HCT116 (cell line): ENCODE measurements around the gene NOC4L. TPM values are rescaled to one million over a fixed set of nuclear protein-coding genes. Genes with fewer than 3 reads are reported as not detected.

Source experiments
- ATAC-seq: fragments of 200-7000 bp; cut with Tn5 transposase; 2 replicates; pipeline ENCODE4 v1.9.1; 2020; ENCODE audit warnings: mild to moderate bottlenecking, moderate library complexity
- BruUV-seq: library from RNA; stranded (reverse); fragments of 400-500 nt; replicated peaks from 2 replicates; lab custom pipeline; 2021; lab: Mats Ljungman, UMichigan
- CTCF ChIA-PET: fragments of 300-600 bp; sonication (Branson Sonifier 250); formaldehyde crosslinking; loops from one replicate; lab custom pipeline; 2021; ENCODE audit warnings: antibody characterized with exemption; lab: Charles Lee
- POLR2A ChIA-PET: fragments of 300-600, 350-600 bp; sonication (Branson Sonifier 250); formaldehyde crosslinking; loops from one replicate; lab custom pipeline; 2021; ENCODE audit warnings: antibody characterized with exemption; lab: Charles Lee
- RAD21 ChIA-PET, 2 experiments: fragments of 300-600 bp; sonication (Branson Sonifier 250); formaldehyde crosslinking; loops; one replicate each; lab custom pipeline; 2023; ENCODE audit warnings: low total read pairs in 2 of 2; ENCODE audit not compliant: uncharacterized antibody in 2 of 2, unreplicated experiment in 2 of 2, low non-redundant PET in 1 of 2; lab: Charles Lee
- DNase-seq: peaks from one replicate; pipeline ENCODE4 v3.0.0-alpha.2; 2010; ENCODE audit warnings: low read depth, low spot score
- H2AFZ ChIP-seq: fragments of 200-600 bp; shearing (Covaris generic), sonication (generic); 2 replicates; pipeline ENCODE4 v1.6.1; 2017; ENCODE audit warnings: low read depth, mixed run types, mixed read lengths, antibody characterized with exemption, low read length; ENCODE audit not compliant: poor library complexity, severe bottlenecking
- H3K27ac ChIP-seq: 2 replicates; pipeline ENCODE4 v1.5.1; 2012; ENCODE audit warnings: low read depth, low read length
- H3K27me3 ChIP-seq: fragments of 200-600 bp; sonication (generic); 2 replicates; pipeline ENCODE4 v1.6.1; 2016; ENCODE audit warnings: mixed run types, low read length, mixed read lengths; ENCODE audit not compliant: insufficient read depth
- H3K36me3 ChIP-seq, 2 experiments: fragments of 200-500 bp in 1 of 2; fragments of 200-600 bp in 1 of 2; sonication (Bioruptor generic) in 1 of 2; sonication (generic) in 1 of 2; 2 replicates each; pipeline versions ENCODE4 v1.5.1 to v1.6.1; 2014 to 2016; ENCODE audit warnings: low read length in 2 of 2, inconsistent platforms in 1 of 2, mixed read lengths in 1 of 2, mixed run types in 1 of 2; ENCODE audit not compliant: insufficient read depth in 2 of 2, control insufficient read depth in 1 of 2
- H3K4me1 ChIP-seq, 2 experiments: fragments of 200-600 bp in 1 of 2; sonication (generic) in 1 of 2; 2 replicates each; pipeline versions ENCODE4 v1.5.1 to v1.6.1; 2012 to 2017; ENCODE audit warnings: low read length in 2 of 2, inconsistent platforms in 1 of 2, mild to moderate bottlenecking in 1 of 2, mixed read lengths in 1 of 2, mixed run types in 1 of 2, moderate library complexity in 1 of 2; ENCODE audit not compliant: insufficient read depth in 2 of 2, control insufficient read depth in 1 of 2
- H3K4me2 ChIP-seq: fragments of 200-600 bp; sonication (generic); 2 replicates; pipeline ENCODE4 v1.6.1; 2017; ENCODE audit warnings: mixed run types, low read length, mixed read lengths
- H3K4me3 ChIP-seq, 2 experiments: fragments of 200-600 bp in 1 of 2; sonication (generic) in 1 of 2; replicated peaks in 1 of 2; 2 replicates each; pipeline ENCODE4 v1.5.1; 2011 to 2016; ENCODE audit warnings: low read length in 2 of 2, control low read depth in 1 of 2, low read depth in 1 of 2, mild to moderate bottlenecking in 1 of 2, mixed read lengths in 1 of 2, mixed run types in 1 of 2
- H3K79me2 ChIP-seq: fragments of 200-600 bp; sonication (generic); 2 replicates; pipeline ENCODE4 v1.6.1; 2017; ENCODE audit warnings: mild to moderate bottlenecking, mixed run types, low read length, moderate library complexity, mixed read lengths; ENCODE audit not compliant: insufficient read depth
- H3K9ac ChIP-seq: fragments of 200-600 bp; sonication (generic); 2 replicates; pipeline ENCODE4 v1.6.1; 2016; ENCODE audit warnings: low read length, mixed read lengths
- H3K9me2 ChIP-seq: fragments of 200-600 bp; sonication (generic), shearing (Covaris generic); 2 replicates; pipeline ENCODE4 v1.6.1; 2017; ENCODE audit warnings: mixed run types, mild to moderate bottlenecking, moderate library complexity; ENCODE audit not compliant: insufficient read depth
- H3K9me3 ChIP-seq, 2 experiments: fragments of 200-500 bp in 1 of 2; fragments of 200-600 bp in 1 of 2; sonication (Bioruptor generic) in 1 of 2; sonication (generic) in 1 of 2; 2 replicates each; pipeline ENCODE4 v1.6.1; 2014 to 2017; ENCODE audit warnings: low read length in 2 of 2, mixed read lengths in 2 of 2, inconsistent platforms in 1 of 2, low read depth in 1 of 2, mild to moderate bottlenecking in 1 of 2, mixed run types in 1 of 2, moderate library complexity in 1 of 2; ENCODE audit not compliant: control insufficient read depth in 1 of 2, insufficient read depth in 1 of 2
- H4K20me1 ChIP-seq: fragments of 200-600 bp; sonication (generic), shearing (Covaris generic); 2 replicates; pipeline ENCODE4 v1.6.1; 2017; ENCODE audit warnings: mixed run types, mild to moderate bottlenecking, moderate library complexity; ENCODE audit not compliant: insufficient read depth
- ATF3 ChIP-seq: IDR thresholded peaks from 2 replicates; pipeline ENCODE4 v1.6.1; 2012
- CBX3 ChIP-seq: IDR thresholded peaks from 2 replicates; pipeline ENCODE4 v1.6.1; 2012; ENCODE audit warnings: low read depth
- CEBPB ChIP-seq: IDR thresholded peaks from 2 replicates; pipeline ENCODE4 v1.6.1; 2012; ENCODE audit warnings: low read depth
- EGR1 ChIP-seq: IDR thresholded peaks from 2 replicates; pipeline ENCODE4 v1.6.1; 2012; ENCODE audit warnings: low read depth
- ELF1 ChIP-seq: IDR thresholded peaks from 2 replicates; pipeline ENCODE4 v1.6.1; 2012; ENCODE audit warnings: low read depth, borderline replicate concordance
- EZH2 ChIP-seq: fragments of 200-600 bp; sonication (generic); IDR thresholded peaks from 2 replicates; pipeline ENCODE4 v1.6.1; 2017; ENCODE audit warnings: antibody characterized with exemption, mixed run types
- MAX ChIP-seq: IDR thresholded peaks from 2 replicates; pipeline ENCODE4 v1.6.1; 2012
- POLR2AphosphoS5 ChIP-seq: IDR thresholded peaks from 2 replicates; pipeline ENCODE4 v1.6.1; 2011; ENCODE audit warnings: mild to moderate bottlenecking, low read depth, low read length, moderate library complexity
- RAD21 ChIP-seq: IDR thresholded peaks from 2 replicates; pipeline ENCODE4 v1.6.1; 2012; ENCODE audit warnings: low read depth, mild to moderate bottlenecking
- REST ChIP-seq: IDR thresholded peaks from 2 replicates; pipeline ENCODE4 v1.6.1; 2012; ENCODE audit warnings: low read depth
- SIN3A ChIP-seq: IDR thresholded peaks from 2 replicates; pipeline ENCODE4 v1.6.1; 2012; ENCODE audit warnings: low read depth
- SP1 ChIP-seq: IDR thresholded peaks from 2 replicates; pipeline ENCODE4 v1.6.1; 2012; ENCODE audit warnings: low read depth
- TCF7L2 ChIP-seq: IDR thresholded peaks from 2 replicates; pipeline ENCODE4 v1.7.0; 2011; ENCODE audit warnings: borderline replicate concordance, inconsistent platforms; ENCODE audit not compliant: insufficient read depth, insufficient read length; ENCODE audit errors: extremely low read depth
- YY1 ChIP-seq: IDR thresholded peaks from 2 replicates; pipeline ENCODE4 v1.6.1; 2011; ENCODE audit warnings: low read length, low read depth, moderate library complexity, mild to moderate bottlenecking; ENCODE audit not compliant: insufficient replicate concordance; ENCODE audit errors: extremely low read depth
- ZFX ChIP-seq: fragments of 450-650 bp; IDR thresholded peaks from 2 replicates; pipeline ENCODE4 v1.6.1; 2017
- ZNF274 ChIP-seq: fragments of 200-500 bp; sonication (Bioruptor generic); IDR thresholded peaks from 2 replicates; pipeline ENCODE4 v1.6.1; 2014; ENCODE audit warnings: mild to moderate bottlenecking, low read depth, low read length, inconsistent platforms
- intact Hi-C: fragments of 100-400 bp; cut with micrococcal nuclease; formaldehyde crosslinking; loops from 2 replicates; pipeline ENCODE4 v1.10.0; 2022
- total RNA-seq: library from RNA; stranded (reverse); gene quantifications from one replicate; pipeline ENCODE4 v1.2.1, GENCODE V29; 2021; ENCODE audit not compliant: unreplicated experiment

Gene NOC4L
- total RNA-seq, 1 experiment from 2014 or later: 47.6 TPM

GRCh38 chr12:132188916-132189325 is 44.7 kb downstream of the NOC4L start:
- peak overlapping the region; percentile 64 for H3K9ac ChIP-seq
- no peaks in the 10 kb centered on the region for H3K9me2 ChIP-seq
- peak overlapping the region; percentile 50 to 67 for H3K4me3 ChIP-seq
- TF ChIP-seq SIN3A: no peak
- no peak for TF ChIP-seq POLR2AphosphoS5
- TF ChIP-seq RAD21: no peak
- no peak for TF ChIP-seq SP1
- TF ChIP-seq YY1: no peak
- TF ChIP-seq ELF1: no peak
- TF ChIP-seq EZH2: no peak
- TF ChIP-seq TCF7L2: no peak
- no peak for TF ChIP-seq EGR1
- CTCF ChIA-PET: interaction anchor here (1.2 kb wide), 1 partner anchor 30 kb away, joined by 5 read pairs; no protein-coding TSS in a partner anchor
- peak; percentile 3; the same call in 1 of the 2 replicates for ATAC-seq
- no peaks in the 10 kb centered on the region for H3K36me3 ChIP-seq
- H3K4me1 ChIP-seq: peaks cover 7 to 22% of the 10 kb centered on the region in 2 experiments
- no peaks in the 10 kb centered on the region for H4K20me1 ChIP-seq
- intact Hi-C loops: no loop called here
- no peaks in the 10 kb centered on the region for H3K79me2 ChIP-seq
- H3K27me3 ChIP-seq: 0 out of 2 replicates have a peak, but pooled peaks cover under 1% of the 10 kb centered on the region
- DNase-seq: no peak
- peaks cover 4 to 11% of the 10 kb centered on the region in 2 experiments; a peak in 2 of 4 replicates for H3K9me3 ChIP-seq
- POLR2A ChIA-PET: interaction anchor here (0.6 to 1.5 kb wide), 2 partner anchors 12 to 448 kb away, joined by 4 to 8 read pairs; no protein-coding TSS in a partner anchor
- H2AFZ ChIP-seq: no peak overlapping the region
- BruUV-seq: no TSS peak
- peak overlapping the region; percentile 55; the same call in 1 of the 2 replicates for H3K27ac ChIP-seq
- H3K4me2 ChIP-seq: peak overlapping the region; percentile 95
- RAD21 ChIA-PET: no interaction called here

- H4K20me1 ChIP-seq: no peaks in the 10 kb centered on the region
- no peaks in the 10 kb centered on the region for H3K36me3 ChIP-seq
- H3K4me2 ChIP-seq: peak overlapping the region; percentile 95
- no peaks in the 10 kb centered on the region for H3K9me2 ChIP-seq
- RAD21 ChIA-PET: no interaction called here
- BruUV-seq: no TSS peak
- CTCF ChIA-PET: interaction anchor here (1.2 kb wide), 1 partner anchor 30 kb away, joined by 5 read pairs; no protein-coding TSS in a partner anchor
- peak; percentile 95 for ATAC-seq
- peaks cover 7 to 22% of the 10 kb centered on the region in 2 experiments for H3K4me1 ChIP-seq
- H3K4me3 ChIP-seq: peak overlapping the region; percentile 50 to 67
- no peaks in the 10 kb centered on the region for H3K79me2 ChIP-seq
- intact Hi-C loops: no loop called here
- H2AFZ ChIP-seq: peak overlapping the region; percentile 35
- no peaks in the 10 kb centered on the region for H3K27me3 ChIP-seq
- peak overlapping the region; percentile 60; the same call in 1 of the 2 replicates for H3K27ac ChIP-seq
- POLR2A ChIA-PET: interaction anchor here (0.6 to 1.5 kb wide), 2 partner anchors 13 to 449 kb away, joined by 4 to 8 read pairs; no protein-coding TSS in a partner anchor
- peak; percentile 87 for DNase-seq
- H3K9me3 ChIP-seq: peaks cover 9 to 17% of the 10 kb centered on the region in 2 experiments; a peak in 2 of 4 replicates
- H3K9ac ChIP-seq: peak overlapping the region; percentile 64
- no peak for TF ChIP-seq ZFX
- no peak for TF ChIP-seq CEBPB
- peak; percentile 73 for TF ChIP-seq POLR2AphosphoS5
- TF ChIP-seq ZNF274: no peak
- no peak for TF ChIP-seq ATF3
- TF ChIP-seq TCF7L2: peak; percentile 66
- no peak for TF ChIP-seq YY1
- peak; percentile 50; the same call in 1 of the 2 replicates for TF ChIP-seq SP1
- no peak for TF ChIP-seq CBX3
- no peak for TF ChIP-seq REST
- TF ChIP-seq MAX: peak; percentile 82
These were observed 45.2 kb downstream of the NOC4L start for GRCh38 chr12:132189378-132190011.
